ENCODE results near the gene GET4.
"Not testable (repeated sequence)": the region's sequence is repeated elsewhere in the genome, so short reads cannot be mapped to it uniquely, and the experiment has no call there.

The GET4 gene

GRCh38 chr7:907158-907980 is 31.0 kb downstream of the GET4 start:
- in situ Hi-C loops (cut with MboI; ENCODE audit: low pct_unique_long_range_greater_than_20kb, low sequenced_read_pairs, unreplicated experiment), result no loop called here
- no peak for DNase-seq (ENCODE audit: low spot score)
- TF ChIP-seq CTCF (IDR thresholded peaks at IDR 0.05; ENCODE audit: extremely low read depth, insufficient read depth, missing control alignments), result no peak

DNA sequence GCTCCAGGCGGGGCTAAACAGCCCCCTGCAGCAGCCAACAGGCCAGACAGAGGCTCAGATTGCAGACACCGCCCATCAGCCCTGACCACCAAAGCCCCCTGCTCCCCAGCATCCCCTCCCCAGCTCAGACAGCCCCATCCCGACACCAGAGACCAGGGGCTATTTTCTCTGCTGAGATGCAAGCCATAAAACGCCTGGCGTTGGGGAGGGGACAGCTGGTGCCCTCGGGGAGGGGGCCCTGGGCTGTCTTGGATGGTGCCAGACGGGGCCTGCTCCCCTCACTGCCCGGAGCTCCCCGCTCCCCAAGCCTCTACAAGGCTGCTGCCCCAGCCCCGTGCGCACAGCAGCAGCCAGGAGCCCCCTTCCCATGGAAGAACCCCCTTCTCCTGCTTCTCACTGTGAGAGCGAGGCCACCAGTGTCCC is 31.8 kb downstream of the GET4 start:
- TF ChIP-seq CTCF (IDR thresholded peaks at IDR 0.05; ENCODE audit: extremely low read depth, insufficient read depth, missing control alignments), result no peak
- no peak for DNase-seq (ENCODE audit: low spot score)
- in situ Hi-C loops (cut with MboI; ENCODE audit: low pct_unique_long_range_greater_than_20kb, low sequenced_read_pairs, unreplicated experiment), result no loop called here

GRCh38 chr7:908591-909357 is 32.4 kb downstream of the GET4 start:
- DNase-seq (ENCODE audit: low spot score), result peak; percentile 92
- in situ Hi-C loops (cut with MboI; ENCODE audit: low pct_unique_long_range_greater_than_20kb, low sequenced_read_pairs, unreplicated experiment), result not testable (repeated sequence)
- TF ChIP-seq CTCF (IDR thresholded peaks at IDR 0.05; ENCODE audit: extremely low read depth, insufficient read depth, missing control alignments), result peak; percentile 100

DNA sequence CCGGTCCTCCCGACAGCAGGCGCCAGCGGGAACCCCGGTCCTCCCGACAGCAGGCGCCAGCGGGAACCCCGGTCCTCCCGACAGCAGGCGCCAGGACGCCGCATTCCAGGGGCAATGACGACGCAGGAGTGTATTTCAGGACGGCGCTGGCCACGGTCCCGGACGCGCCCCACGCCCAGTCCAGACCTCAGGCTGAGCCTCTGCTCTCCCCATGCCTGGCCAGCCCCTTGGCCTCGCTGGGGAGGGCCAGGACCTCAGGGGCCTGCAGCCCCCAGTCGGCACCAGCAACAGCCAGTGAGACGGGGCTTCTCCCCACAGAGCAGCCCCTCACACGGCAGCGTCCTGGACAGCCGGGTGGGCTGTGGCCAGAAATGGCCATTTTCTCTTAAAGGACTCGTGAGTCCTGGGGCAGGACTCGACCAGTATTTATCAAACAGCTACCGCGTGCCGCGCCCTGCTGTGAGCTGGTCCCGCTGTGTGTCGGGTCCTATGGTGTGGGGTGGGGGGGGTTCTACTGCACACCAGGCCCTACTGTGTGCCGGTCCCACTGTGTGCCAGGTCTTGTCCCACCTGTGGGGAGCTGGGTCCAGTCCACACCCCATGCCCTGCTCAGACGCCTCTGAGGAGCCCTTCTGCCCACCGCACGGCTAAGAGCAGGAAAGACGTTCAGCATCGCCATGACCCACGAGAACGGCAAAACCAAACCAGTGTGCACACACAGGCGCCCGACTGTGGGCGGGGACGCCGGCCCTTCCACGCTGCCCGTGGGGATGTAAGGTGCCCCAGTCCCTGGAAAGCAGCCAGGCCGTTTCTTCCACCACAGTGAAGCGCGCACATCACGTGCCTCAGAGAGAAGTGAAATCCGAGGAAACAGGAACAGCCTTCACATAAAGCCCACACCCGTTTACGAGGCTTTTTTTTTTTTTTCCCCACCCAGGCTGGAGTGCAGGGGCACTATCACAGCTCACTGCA is 33.3 kb downstream of the GET4 start:
- TF ChIP-seq CTCF (IDR thresholded peaks at IDR 0.05; ENCODE audit: extremely low read depth, insufficient read depth, missing control alignments), result no peak
- in situ Hi-C loops (cut with MboI; ENCODE audit: low pct_unique_long_range_greater_than_20kb, low sequenced_read_pairs, unreplicated experiment), result no loop called here
- no peak for DNase-seq (ENCODE audit: low spot score)

GRCh38 chr7:910441-910861 is 34.1 kb downstream of the GET4 start:
- no peak for TF ChIP-seq CTCF (IDR thresholded peaks at IDR 0.05; ENCODE audit: extremely low read depth, insufficient read depth, missing control alignments)
- in situ Hi-C loops (cut with MboI; ENCODE audit: low pct_unique_long_range_greater_than_20kb, low sequenced_read_pairs, unreplicated experiment), result no loop called here
- DNase-seq (ENCODE audit: low spot score), result no peak

GRCh38 chr7:910931-911431 is 34.6 kb downstream of the GET4 start:
- TF ChIP-seq CTCF (IDR thresholded peaks at IDR 0.05; ENCODE audit: extremely low read depth, insufficient read depth, missing control alignments), result no peak
- in situ Hi-C loops (cut with MboI; ENCODE audit: low pct_unique_long_range_greater_than_20kb, low sequenced_read_pairs, unreplicated experiment), result no loop called here
- no peak for DNase-seq (ENCODE audit: low spot score)
